Neural cell (in vitro differentiated cells): ENCODE results near the gene FHL2.

ENCODE experiments used
- CTCF ChIP-seq: fragments of 450-650 bp; IDR thresholded peaks from 2 replicates; pipeline ENCODE4 v1.5.1; 2014; ENCODE audit warnings: antibody characterized with exemption, mild to moderate bottlenecking, moderate library complexity; ENCODE audit not compliant: poor library complexity, severe bottlenecking
- MXI1 ChIP-seq: fragments of 450-650 bp; conservative IDR thresholded peaks from 2 replicates; pipeline ENCODE4 v1.6.1; 2014; ENCODE audit warnings: antibody characterized with exemption, mild to moderate bottlenecking; ENCODE audit not compliant: poor library complexity, severe bottlenecking
- REST ChIP-seq: IDR thresholded peaks from 2 replicates; pipeline ENCODE4 v1.6.1; 2012; ENCODE audit warnings: borderline replicate concordance
- SMC3 ChIP-seq: fragments of 450-650 bp; conservative IDR thresholded peaks from 2 replicates; pipeline ENCODE4 v1.6.1; 2014; ENCODE audit warnings: antibody characterized with exemption, mild to moderate bottlenecking, moderate library complexity; ENCODE audit not compliant: poor library complexity

- TF ChIP-seq CTCF (no peak), REST (no peak), SMC3 (no peak), MXI1 (no peak)
Observed at GRCh38 chr2:105315314-105315713, 83.5 kb downstream of the FHL2 start.
